K562 (cell line): ENCODE measurements around the gene VARS1. TPM values are rescaled to one million over a fixed set of nuclear protein-coding genes. Genes with fewer than 3 reads are reported as not detected.

Experiments used
- BRCA1 ChIP-seq, 2 experiments: fragments of 450-650 bp in 1 of 2; sonication (generic) in 1 of 2; formaldehyde crosslinking in 1 of 2; IDR thresholded peaks; 2 replicates each; pipeline versions ENCODE4 v1.5.0 to v1.6.1; 2017 to 2020; ENCODE audit warnings: mild to moderate bottlenecking in 1 of 2, missing genetic modification reagents in 1 of 2
- CBFB ChIP-seq: sonication (generic); formaldehyde crosslinking; IDR thresholded peaks from 2 replicates; pipeline ENCODE4 v1.4.0; 2020; ENCODE audit warnings: mild to moderate bottlenecking, missing genetic modification reagents
- FOXA3 ChIP-seq, 2 experiments: fragments of 450-650 bp in 1 of 2; sonication (generic) in 1 of 2; formaldehyde crosslinking; IDR thresholded peaks in 1 of 2; conservative IDR thresholded peaks in 1 of 2; 2 replicates each; pipeline versions ENCODE4 v1.4.0 to v1.8.0; 2020 to 2022; ENCODE audit warnings: mild to moderate bottlenecking in 2 of 2, missing genetic modification reagents in 1 of 2
- JUN ChIP-seq, 2 experiments: sonication (generic) in 1 of 2; formaldehyde crosslinking in 1 of 2; IDR thresholded peaks; 2 replicates each; pipeline versions ENCODE4 v1.6.1 to v1.8.0; 2012 to 2022; ENCODE audit warnings: borderline replicate concordance in 2 of 2, mild to moderate bottlenecking in 2 of 2, improper control_type of control experiment in 1 of 2, low read depth in 1 of 2, low read length in 1 of 2, missing genetic modification reagents in 1 of 2
- KDM2B ChIP-seq: fragments of 250-450 bp; sonication (Bioruptor Pico); IDR thresholded peaks from 2 replicates; pipeline ENCODE4 v1.8.0; 2021; ENCODE audit warnings: mild to moderate bottlenecking, moderate library complexity
- NFE2L1 ChIP-seq: fragments of 450-650 bp; IDR thresholded peaks from 2 replicates; pipeline ENCODE4 v1.6.1; 2016; ENCODE audit warnings: missing genetic modification characterization, low read depth, mild to moderate bottlenecking, missing compliant biosample characterization, moderate library complexity, borderline replicate concordance
- NR2C2 ChIP-seq, 2 experiments: fragments of 200-800 bp in 1 of 2; sonication (Bioruptor generic) in 1 of 2; sonication (generic) in 1 of 2; formaldehyde crosslinking in 1 of 2; IDR thresholded peaks; 2 replicates each; pipeline versions ENCODE4 v1.6.1 to v1.8.0; 2016 to 2022; ENCODE audit warnings: mild to moderate bottlenecking in 1 of 2, missing compliant biosample characterization in 1 of 2, missing genetic modification characterization in 1 of 2, missing genetic modification reagents in 1 of 2
- PBX2 ChIP-seq, 2 experiments: IDR thresholded peaks in 1 of 2; conservative IDR thresholded peaks in 1 of 2; 2 replicates each; pipeline ENCODE4 v1.6.1; 2016; ENCODE audit warnings: low read depth in 2 of 2, mild to moderate bottlenecking in 1 of 2, missing compliant biosample characterization in 1 of 2, missing genetic modification characterization in 1 of 2, moderate library complexity in 1 of 2
- SPI1 ChIP-seq: IDR thresholded peaks from 2 replicates; pipeline ENCODE4 v1.6.1; 2011; ENCODE audit warnings: low read depth, low read length, control low read depth, borderline replicate concordance
- UBTF ChIP-seq, 2 experiments: IDR thresholded peaks; 2 replicates each; pipeline ENCODE4 v1.6.1; 2012; ENCODE audit warnings: improper control_type of control experiment in 2 of 2, low read depth in 2 of 2, low read length in 2 of 2, borderline replicate concordance in 1 of 2
- USF1 ChIP-seq: sonication (generic); formaldehyde crosslinking; IDR thresholded peaks from 2 replicates; pipeline ENCODE4 v1.9.0; 2022; ENCODE audit warnings: mild to moderate bottlenecking, missing genetic modification reagents
- ZNF592 ChIP-seq: fragments of 450-650 bp; IDR thresholded peaks from 2 replicates; pipeline ENCODE4 v1.6.1; 2017; ENCODE audit warnings: antibody characterized with exemption, mild to moderate bottlenecking
- polyA plus RNA-seq, 8 experiments: library from polyadenylated mRNA; depleted of rRNA in 4 of 8; stranded (reverse) in 5 of 8; unstranded in 3 of 8; fragments of >200 nt; fragmentation: Nextera tagmentation in 2 of 8; fragmentation: Illumina TruSeq in 1 of 8; extraction: Ambion mirVana in 2 of 8; extraction: Trizol in 1 of 8; gene quantifications; 2 replicates each; pipeline versions ENCODE4 v1.2.1 to v1.2.3, GENCODE V29; 2011 to 2014; ENCODE audit warnings: inconsistent platforms in 1 of 8, missing spikeins in 1 of 8
- total RNA-seq, 7 experiments: library from RNA; depleted of rRNA in 6 of 7; stranded (reverse); fragments of >200 nt in 6 of 7; fragmentation: Illumina TruSeq in 2 of 7; extraction: Trizol in 2 of 7; gene quantifications; 2 replicates each; pipeline versions ENCODE4 v1.2.1 to v1.2.3, GENCODE V29; 2011 to 2021; ENCODE audit warnings: low replicate concordance in 1 of 7

The VARS1 gene
- total and polyA plus RNA-seq, 9 of the 15 experiments (the other 6 are each of a cell fraction or from before 2014, with no cell fraction given) = 2.9 to 488 (median 130) TPM

- TF ChIP-seq UBTF (IDR thresholded peaks at IDR 0.05; ENCODE audit: borderline replicate concordance in 1 of 2, low read depth in 2 of 2, low read length in 2 of 2) (no peak), ZNF592 (no peak), CBFB (CRISPR knock-in tag) (no peak), FOXA3 (CRISPR knock-in tag; conservative IDR thresholded peaks at IDR 0.05 in 1 of 2, IDR thresholded peaks at IDR 0.05 in 1 of 2) (0 out of 4 replicates have a peak, but pooled peaks of 1 of the 2 experiments have one; percentile 21), SPI1 (peak; percentile 41; the same call in 1 of the 2 replicates), NR2C2 (CRISPR knock-in tag; IDR thresholded peaks at IDR 0.05) (no peak), NR2C2 (tag; IDR thresholded peaks at IDR 0.05) (no peak), KDM2B (CRISPR knock-in tag) (no peak), USF1 (CRISPR knock-in tag) (peak; percentile 40; the same call in 1 of the 2 replicates), PBX2 (CRISPR knock-in tag; IDR thresholded peaks at IDR 0.05; ENCODE audit: low read depth) (no peak), PBX2 (tag; conservative IDR thresholded peaks at IDR 0.05; ENCODE audit: low read depth) (no peak), JUN (IDR thresholded peaks at IDR 0.05; ENCODE audit: borderline replicate concordance, low read depth, low read length) (no peak), JUN (CRISPR knock-in tag; IDR thresholded peaks at IDR 0.05; ENCODE audit: borderline replicate concordance) (no peak), NFE2L1 (no peak), BRCA1 (IDR thresholded peaks at IDR 0.05) (no peak), BRCA1 (CRISPR knock-in tag; IDR thresholded peaks at IDR 0.05) (no peak)
Measured at GRCh38 chr6:31767096-31767645, 28.4 kb downstream of the VARS1 start (continued).
